ENCODE data around the gene KHK.

GRCh38 chr2:27089111-27089954, 2.8 kb downstream of the KHK start:
- TF ChIP-seq YY1 (IDR thresholded peaks at IDR 0.05; ENCODE audit: insufficient read depth, insufficient read length) (no peak), ZNF274 (IDR thresholded peaks at IDR 0.05; ENCODE audit: low read depth, low read length) (no peak)
